Endothelial cell of umbilical vein (primary cell): ENCODE results near the gene SPATA31E1. TPM values are rescaled to one million over a fixed set of nuclear protein-coding genes. Genes with fewer than 3 reads are reported as not detected.

Source experiments
- Bru-seq: library from RNA; stranded (reverse); fragments of 400-500 nt; gene quantifications from one replicate; lab custom pipeline; 2021; lab: Mats Ljungman, UMichigan
- BruChase-seq, 2 experiments: library from RNA; stranded (reverse); fragments of 400-500 nt; gene quantifications; one replicate each; lab custom pipeline; 2021; lab: Mats Ljungman, UMichigan
- BruUV-seq: library from RNA; stranded (reverse); fragments of 400-500 nt; replicated peaks from 2 replicates; lab custom pipeline; 2021; lab: Mats Ljungman, UMichigan
- CTCF ChIA-PET: fragments of 300-600, 350-600 bp; sonication (Branson Sonifier 250); formaldehyde crosslinking; loops from one replicate; lab custom pipeline; 2021; ENCODE audit warnings: antibody characterized with exemption, inconsistent platforms; lab: Charles Lee
- POLR2A ChIA-PET: fragments of 300-600, 350-600 bp; sonication (Branson Sonifier 250); formaldehyde crosslinking; loops from one replicate; lab custom pipeline; 2021; ENCODE audit warnings: antibody characterized with exemption, inconsistent platforms; lab: Charles Lee
- DNase-seq: peaks from one replicate; pipeline ENCODE4 v3.0.0-alpha.2; 2011; ENCODE audit warnings: low read depth, low spot score
- FAIRE-seq: peaks from 2 replicates; lab custom pipeline; 2011; peaks lifted over from hg19 to GRCh38; lab: Jason Lieb, UNC
- H2AFZ ChIP-seq: 2 replicates; pipeline ENCODE4 v1.6.0; 2012; ENCODE audit warnings: low read depth, low read length, control low read depth, inconsistent platforms
- H3K27ac ChIP-seq: 2 replicates; pipeline ENCODE4 v1.5.1; 2011; ENCODE audit warnings: low read depth, mild to moderate bottlenecking, control low read depth, low read length, moderate library complexity; ENCODE audit not compliant: insufficient read depth
- H3K27me3 ChIP-seq, 2 experiments: 2 replicates each; pipeline versions ENCODE4 v1.6.0 to v1.6.1; 2011; ENCODE audit warnings: low read length in 2 of 2, mixed read lengths in 1 of 2; ENCODE audit not compliant: control insufficient read depth in 2 of 2, insufficient read depth in 2 of 2
- H3K36me3 ChIP-seq, 2 experiments: 2 replicates in 1 of 2; 3 replicates in 1 of 2; pipeline ENCODE4 v1.5.1; 2011; ENCODE audit warnings: low read length in 2 of 2, mild to moderate bottlenecking in 1 of 2, moderate library complexity in 1 of 2; ENCODE audit not compliant: control insufficient read depth in 2 of 2, insufficient read depth in 2 of 2; ENCODE audit errors: extremely low read depth in 1 of 2
- H3K4me1 ChIP-seq: 3 replicates; pipeline ENCODE4 v1.5.1; 2011; ENCODE audit warnings: mild to moderate bottlenecking, low read length; ENCODE audit not compliant: control insufficient read depth, insufficient read depth; ENCODE audit errors: extremely low read depth
- H3K4me2 ChIP-seq: 2 replicates; pipeline ENCODE4 v1.6.1; 2011; ENCODE audit warnings: low read length, control low read depth, mixed read lengths; ENCODE audit not compliant: insufficient read depth
- H3K4me3 ChIP-seq, 3 experiments: fragments of 200-600 bp in 1 of 3; sonication (generic), shearing (Covaris generic) in 1 of 3; replicated peaks in 1 of 3; 2 replicates each; pipeline ENCODE4 v1.5.1; 2011 to 2016; ENCODE audit warnings: control low read depth in 3 of 3, low read length in 3 of 3, mild to moderate bottlenecking in 2 of 3, inconsistent platforms in 1 of 3, low read depth in 1 of 3, moderate library complexity in 1 of 3; ENCODE audit not compliant: insufficient read depth in 1 of 3
- H3K79me2 ChIP-seq: 2 replicates; pipeline ENCODE4 v1.6.0; 2012; ENCODE audit warnings: low read length, inconsistent platforms; ENCODE audit not compliant: control insufficient read depth, insufficient read depth
- H3K9ac ChIP-seq: replicated peaks from 2 replicates; pipeline ENCODE3; 2011; ENCODE audit warnings: low read length, control low read depth; ENCODE audit not compliant: insufficient read depth; ENCODE audit errors: extremely low read depth
- H3K9me1 ChIP-seq: replicated peaks from 3 replicates; pipeline ENCODE4 v1.6.0; 2011; ENCODE audit warnings: mild to moderate bottlenecking, low read length; ENCODE audit not compliant: control insufficient read depth, insufficient read depth; ENCODE audit errors: extremely low read depth
- H3K9me3 ChIP-seq: replicated peaks from 2 replicates; pipeline ENCODE4 v1.5.1; 2012; ENCODE audit warnings: low read length, inconsistent platforms; ENCODE audit not compliant: control insufficient read depth, insufficient read depth
- H4K20me1 ChIP-seq: replicated peaks from 2 replicates; pipeline ENCODE3; 2011; ENCODE audit warnings: mild to moderate bottlenecking, low read length; ENCODE audit not compliant: control insufficient read depth, insufficient read depth; ENCODE audit errors: extremely low read depth
- EZH2 ChIP-seq: IDR thresholded peaks from 2 replicates; pipeline ENCODE4 v1.6.1; 2012; ENCODE audit warnings: borderline replicate concordance, low read depth, mild to moderate bottlenecking, moderate library complexity, low read length, inconsistent platforms; ENCODE audit not compliant: severe bottlenecking
- FOS ChIP-seq: IDR thresholded peaks from 2 replicates; pipeline ENCODE4 v1.6.1; 2011; ENCODE audit warnings: mild to moderate bottlenecking, low read length, moderate library complexity, borderline replicate concordance; ENCODE audit not compliant: insufficient read depth
- GATA2 ChIP-seq: IDR thresholded peaks from 2 replicates; pipeline ENCODE4 v1.7.0; 2011; ENCODE audit warnings: low read depth, mild to moderate bottlenecking, moderate library complexity, mixed read lengths, low read length; ENCODE audit not compliant: insufficient read length, insufficient read depth
- JUN ChIP-seq: IDR thresholded peaks from 2 replicates; pipeline ENCODE4 v1.6.1; 2011; ENCODE audit warnings: borderline replicate concordance, low read depth; ENCODE audit not compliant: insufficient read length, insufficient read depth
- MAX ChIP-seq: IDR thresholded peaks from 2 replicates; pipeline ENCODE4 v1.6.1; 2011; ENCODE audit not compliant: insufficient read depth, insufficient read length
- MYC ChIP-seq: IDR thresholded peaks from one replicate; pipeline ENCODE4 v1.6.1; 2011; ENCODE audit warnings: mild to moderate bottlenecking, low read depth, low read length
- POLR2A ChIP-seq: IDR thresholded peaks from 2 replicates; pipeline ENCODE4 v1.6.1; 2012; ENCODE audit warnings: low read depth, mild to moderate bottlenecking, control low read depth, low read length
- POLR2AphosphoS5 ChIP-seq: IDR thresholded peaks from 2 replicates; pipeline ENCODE4 v1.6.1; 2012; ENCODE audit warnings: low read depth, mild to moderate bottlenecking, control low read depth, low read length, moderate library complexity; ENCODE audit not compliant: insufficient read depth
- dilution Hi-C: fragments of 300-500 bp; cut with MboI; formaldehyde crosslinking; loops from one replicate; pipeline ENCODE4 v1.15.0; 2019; ENCODE audit warnings: low sequenced_read_pairs; ENCODE audit not compliant: extremely low pct_ligation_motif_present
- intact Hi-C: fragments of 100-400 bp; cut with micrococcal nuclease; formaldehyde crosslinking; loops from one replicate; pipeline ENCODE4 v1.10.0; 2022
- long read RNA-seq: library from polyadenylated mRNA; stranded (forward); transcript quantifications from one replicate; pipeline ENCODE4 v2.0.0, GENCODE V29; 2021
- polyA minus RNA-seq, 3 experiments: library from RNA; depleted of rRNA, polyadenylated mRNA; stranded (reverse); fragments of >200 nt; gene quantifications; 1 replicate in 1 of 3; 2 replicates in 2 of 3; pipeline ENCODE4 v1.2.3, GENCODE V29; 2011
- polyA plus RNA-seq, 4 experiments: library from polyadenylated mRNA; depleted of rRNA in 3 of 4; stranded (reverse) in 3 of 4; unstranded in 1 of 4; fragments of >200 nt; gene quantifications; 2 replicates each; pipeline versions ENCODE4 v1.2.1 to v1.2.3, GENCODE V29; 2011 to 2012; ENCODE audit warnings: missing spikeins in 1 of 4
- total RNA-seq: library from RNA; stranded (reverse); gene quantifications from 2 replicates; pipeline ENCODE4 v1.2.3, GENCODE V29; 2021
- TF ChIP-seq, protein P1 (sequence below), 2 donors: IDR thresholded peaks; 1 replicate in 1 of 2; 2 replicates in 1 of 2; pipeline ENCODE4 v1.5.1; 2011; ENCODE audit warnings: low read length in 2 of 2, mild to moderate bottlenecking in 2 of 2, moderate library complexity in 2 of 2, control low read depth in 1 of 2, inconsistent platforms in 1 of 2, low read depth in 1 of 2; ENCODE audit not compliant: insufficient read depth in 1 of 2; ENCODE audit errors: extremely low read depth in 1 of 2

SPATA31E1 gene
- total RNA-seq (not detected in 2 replicates), polyA plus RNA-seq (not detected in 2 replicates), polyA minus RNA-seq (not detected in 2 replicates), Bru-seq, nascent RNA (not detected), BruChase-seq, experiment 1, labeled RNA remaining after a 6-hour chase (percentile 7 among the genes with signal in this experiment), BruChase-seq, experiment 2, labeled RNA remaining after a 2-hour chase (not detected)
- polyA plus RNA-seq (2011; cell fraction: cytosol; rRNA removed), result not detected in 2 replicates
- not detected in 2 replicates for polyA plus RNA-seq (2011; cell fraction: nucleus; rRNA removed)
- not detected in 2 replicates for polyA plus RNA-seq (2012)
- not detected for polyA minus RNA-seq (2011; cell fraction: cytosol; rRNA and poly(A)+ RNA removed)
- not detected in 2 replicates for polyA minus RNA-seq (2011; cell fraction: nucleus; rRNA and poly(A)+ RNA removed)
- long read RNA-seq, result 0 reads

DNA sequence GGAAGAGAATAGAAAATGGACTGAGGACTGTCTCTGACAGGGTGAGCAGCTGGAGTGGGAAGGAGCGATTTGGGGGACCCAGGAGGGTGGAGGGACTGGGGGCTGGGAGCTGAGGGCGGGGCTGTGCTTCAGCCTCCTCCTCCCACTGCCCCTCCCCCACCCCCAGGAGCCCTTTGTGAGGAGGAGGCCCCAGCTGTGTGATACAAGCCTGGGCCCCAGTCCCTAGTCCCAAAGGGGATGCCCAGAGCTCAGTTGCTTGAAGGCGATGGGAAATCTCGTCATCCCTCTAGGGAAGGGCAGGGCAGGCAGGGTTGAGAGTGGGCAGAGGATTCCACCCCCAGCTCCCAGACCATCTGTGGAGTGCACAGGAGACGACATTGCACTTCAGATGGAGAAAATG lies at the start of gene SPATA31E1:
Gene SPATA31E1, plus strand, starts transcription at position 251 of the 400 bp plus-strand sequence. Its CDS starts 15 bp downstream, at position 266.
- DNase-seq (no peak), FAIRE-seq (no peak)
- H3K4me2 ChIP-seq, result no peak within 1 kb of the TSS
- ChIA-PET POLR2A (no interaction called here), CTCF (interaction anchor here (1.6 kb wide), 1 partner anchor 194 kb away, joined by 3 read pairs; no protein-coding TSS in a partner anchor)
- no peaks in the 10 kb centered on the region for H3K9me1 ChIP-seq
- no peaks in the 10 kb centered on the region for H3K79me2 ChIP-seq
- no peaks in the 10 kb centered on the region for H3K27me3 ChIP-seq
- intact Hi-C loops, result no loop called here
- TF ChIP-seq, protein P1, sequence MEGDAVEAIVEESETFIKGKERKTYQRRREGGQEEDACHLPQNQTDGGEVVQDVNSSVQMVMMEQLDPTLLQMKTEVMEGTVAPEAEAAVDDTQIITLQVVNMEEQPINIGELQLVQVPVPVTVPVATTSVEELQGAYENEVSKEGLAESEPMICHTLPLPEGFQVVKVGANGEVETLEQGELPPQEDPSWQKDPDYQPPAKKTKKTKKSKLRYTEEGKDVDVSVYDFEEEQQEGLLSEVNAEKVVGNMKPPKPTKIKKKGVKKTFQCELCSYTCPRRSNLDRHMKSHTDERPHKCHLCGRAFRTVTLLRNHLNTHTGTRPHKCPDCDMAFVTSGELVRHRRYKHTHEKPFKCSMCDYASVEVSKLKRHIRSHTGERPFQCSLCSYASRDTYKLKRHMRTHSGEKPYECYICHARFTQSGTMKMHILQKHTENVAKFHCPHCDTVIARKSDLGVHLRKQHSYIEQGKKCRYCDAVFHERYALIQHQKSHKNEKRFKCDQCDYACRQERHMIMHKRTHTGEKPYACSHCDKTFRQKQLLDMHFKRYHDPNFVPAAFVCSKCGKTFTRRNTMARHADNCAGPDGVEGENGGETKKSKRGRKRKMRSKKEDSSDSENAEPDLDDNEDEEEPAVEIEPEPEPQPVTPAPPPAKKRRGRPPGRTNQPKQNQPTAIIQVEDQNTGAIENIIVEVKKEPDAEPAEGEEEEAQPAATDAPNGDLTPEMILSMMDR (IDR thresholded peaks at IDR 0.05; ENCODE audit: extremely low read depth in 1 of 2, insufficient read depth in 1 of 2, low read depth in 1 of 2, low read length in 2 of 2), result no peak
- TF ChIP-seq EZH2 (no peak), GATA2 (no peak), FOS (no peak), MAX (no peak), POLR2AphosphoS5 (no peak), POLR2A (no peak), JUN (no peak), MYC (no peak)
- H3K4me3 ChIP-seq, result no peak within 1 kb of the TSS
- no peaks in the 10 kb centered on the region for H3K36me3 ChIP-seq
- peaks cover 3% of the 10 kb centered on the region for H3K4me1 ChIP-seq
- H4K20me1 ChIP-seq, result no peaks in the 10 kb centered on the region
- BruUV-seq, result no TSS peak
- dilution Hi-C loops, result no loop called here
- H3K9ac ChIP-seq, result no peak within 1 kb of the TSS
- H2AFZ ChIP-seq, result no peak within 1 kb of the TSS
- no peaks in the 10 kb centered on the region for H3K9me3 ChIP-seq
- H3K27ac ChIP-seq, result no peak within 1 kb of the TSS
